Liver (tissue), 9 donors: Measurements from ENCODE around the gene CXCL14. TPM values are rescaled to one million over a fixed set of nuclear protein-coding genes. Genes with fewer than 3 reads are reported as not detected.

Experiments used
- DNase-seq: peaks from one replicate; pipeline ENCODE4 v3.0.0-alpha.2; 2017; ENCODE audit warnings: low spot score
- H3K27ac ChIP-seq, 2 donors: one replicate each; pipeline ENCODE4 v1.7.0; 2013; ENCODE audit warnings: inconsistent platforms in 2 of 2, low read length in 2 of 2, control low read depth in 1 of 2, low read depth in 1 of 2, mild to moderate bottlenecking in 1 of 2
- H3K27me3 ChIP-seq, 4 donors: one replicate each; pipeline versions ENCODE4 v1.6.1 to v1.7.0; 2013; ENCODE audit warnings: low read length in 3 of 4, inconsistent platforms in 1 of 4, mild to moderate bottlenecking in 1 of 4, moderate library complexity in 1 of 4; ENCODE audit not compliant: control insufficient read depth in 4 of 4, insufficient read depth in 4 of 4
- H3K36me3 ChIP-seq, 4 donors: one replicate each; pipeline versions ENCODE4 v1.6.1 to v1.7.0; 2013; ENCODE audit warnings: low read length in 3 of 4, mild to moderate bottlenecking in 3 of 4, low read depth in 1 of 4, moderate library complexity in 1 of 4; ENCODE audit not compliant: control insufficient read depth in 4 of 4, insufficient read depth in 3 of 4
- H3K4me1 ChIP-seq, 4 donors: one replicate each; pipeline versions ENCODE4 v1.6.1 to v1.7.0; 2013; ENCODE audit warnings: low read length in 3 of 4, mild to moderate bottlenecking in 3 of 4, moderate library complexity in 1 of 4; ENCODE audit not compliant: control insufficient read depth in 4 of 4, insufficient read depth in 4 of 4
- H3K4me3 ChIP-seq, 3 donors: one replicate each; pipeline versions ENCODE4 v1.6.1 to v1.7.0; 2013; ENCODE audit warnings: low read length in 3 of 3, control low read depth in 1 of 3, low read depth in 1 of 3, mild to moderate bottlenecking in 1 of 3
- H3K9ac ChIP-seq, 2 donors: one replicate each; pipeline ENCODE4 v1.7.0; 2013; ENCODE audit warnings: low read length in 2 of 2, mild to moderate bottlenecking in 2 of 2, moderate library complexity in 2 of 2, control low read depth in 1 of 2, low read depth in 1 of 2
- H3K9me3 ChIP-seq, 4 donors: one replicate each; pipeline versions ENCODE4 v1.6.1 to v1.7.0; 2013; ENCODE audit warnings: low read length in 3 of 4; ENCODE audit not compliant: control insufficient read depth in 4 of 4
- EGR1 ChIP-seq, 2 donors: IDR thresholded peaks; 2 replicates each; pipeline ENCODE4 v1.6.1; 2016 to 2018; ENCODE audit warnings: antibody characterized with exemption in 2 of 2, low read depth in 2 of 2
- FOXA1 ChIP-seq: IDR thresholded peaks from 2 replicates; pipeline ENCODE4 v1.6.1; 2016; ENCODE audit warnings: antibody characterized with exemption
- HNF4A ChIP-seq, 2 donors: conservative IDR thresholded peaks; 2 replicates each; pipeline ENCODE4 v1.6.1; 2016; ENCODE audit warnings: antibody characterized with exemption in 2 of 2, mild to moderate bottlenecking in 2 of 2
- HNF4G ChIP-seq: IDR thresholded peaks from 2 replicates; pipeline ENCODE4 v1.6.1; 2016; ENCODE audit warnings: antibody characterized with exemption
- NR2F2 ChIP-seq: IDR thresholded peaks from 2 replicates; pipeline ENCODE4 v1.6.1; 2016; ENCODE audit warnings: antibody characterized with exemption
- RAD21 ChIP-seq, 2 donors: IDR thresholded peaks; 2 replicates each; pipeline ENCODE4 v1.6.1; 2016; ENCODE audit warnings: antibody characterized with exemption in 2 of 2, mild to moderate bottlenecking in 2 of 2
- RXRA ChIP-seq, 2 donors: IDR thresholded peaks; 2 replicates each; pipeline ENCODE4 v1.6.1; 2017 to 2018; ENCODE audit warnings: antibody characterized with exemption in 2 of 2, mild to moderate bottlenecking in 1 of 2
- TAF1 ChIP-seq: conservative IDR thresholded peaks from 2 replicates; pipeline ENCODE4 v1.6.1; 2016; ENCODE audit warnings: antibody characterized with exemption, mild to moderate bottlenecking
- WGBS: extraction: QIAGEN DNeasy Blood & Tissue Kit; methylation state at CpG from one replicate; pipeline ENCODE4 v1.1.7; 2013; 5-methylcytosine and 5-hydroxymethylcytosine counted together
- polyA plus RNA-seq, 2 donors: library from polyadenylated mRNA; stranded (reverse) in 1 of 2; unstranded in 1 of 2; fragments of 200-250 nt in 1 of 2; fragments of >200 nt in 1 of 2; fragmentation: Nextera tagmentation in 1 of 2; extraction: Ambion mirVana in 1 of 2; gene quantifications; one replicate each; pipeline versions ENCODE4 v1.2.1 to v1.2.3, GENCODE V29; 2013 to 2015
- total RNA-seq, 2 donors: library from RNA; depleted of rRNA; stranded (reverse); fragments of >200 nt; gene quantifications; one replicate each; pipeline ENCODE4 v1.2.3, GENCODE V29; 2014
- TF ChIP-seq, protein P1 (sequence below): IDR thresholded peaks from 2 replicates; pipeline ENCODE4 v1.6.1; 2016; ENCODE audit warnings: antibody characterized with exemption, mild to moderate bottlenecking
- TF ChIP-seq, protein P2 (sequence below): IDR thresholded peaks from 2 replicates; pipeline ENCODE4 v1.6.1; 2016; ENCODE audit warnings: antibody characterized with exemption
- TF ChIP-seq, protein P3 (sequence below): IDR thresholded peaks from 2 replicates; pipeline ENCODE4 v1.6.1; 2016; ENCODE audit warnings: antibody characterized with exemption
- TF ChIP-seq, protein P4 (sequence below): IDR thresholded peaks from 2 replicates; pipeline ENCODE4 v1.6.1; 2016; ENCODE audit warnings: antibody characterized with exemption
- TF ChIP-seq, protein P5 (sequence below): fragments of 150-350 bp; IDR thresholded peaks from 2 replicates; pipeline ENCODE4 v1.5.1; 2017; ENCODE audit warnings: improper control_type of control experiment, low read depth, low read length; ENCODE audit not compliant: missing input control
- donor health status: healthy.
- donor health status: healthy.
- donor health status: healthy.
- donor health status: healthy.
- donor health status: healthy.

The CXCL14 gene
- total and polyA plus RNA-seq, 4 donors: 2.7 to 13.7 (median 8.3) TPM

DNA sequence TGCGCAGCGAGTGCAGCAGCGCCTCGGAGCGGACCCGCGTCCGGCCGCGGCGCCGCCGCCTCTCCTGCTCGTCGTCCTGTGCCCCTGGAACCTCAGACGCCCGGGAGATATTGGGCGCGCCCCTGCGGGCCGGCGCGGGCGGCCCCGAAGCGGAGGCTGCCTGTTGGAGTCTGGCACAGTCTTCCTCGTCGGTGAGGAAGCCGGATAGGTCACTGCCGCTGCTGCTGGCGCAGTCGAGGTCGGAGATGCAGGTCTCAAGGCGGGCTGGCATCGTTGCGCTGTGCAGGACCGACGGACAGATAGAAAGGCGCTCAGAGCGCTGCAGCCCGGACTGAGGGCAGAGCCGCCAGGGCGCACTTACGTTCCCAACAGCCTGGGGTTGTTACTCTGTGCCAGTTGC, 43.4 kb downstream of the CXCL14 start:
- Histone ChIP-seq H3K9ac (no peak overlapping the region), H3K9me3 (peaks cover 0 to 11% (median 6%) of the 10 kb centered on the region in 4 donors), H3K36me3 (no peaks in the 10 kb centered on the region), H3K27ac (no peak overlapping the region), H3K4me3 (no peak overlapping the region), H3K27me3 (peaks cover 8 to 24% (median 10%) of the 10 kb centered on the region in 4 donors), H3K4me1 (peaks cover 0 to 16% (median 7%) of the 10 kb centered on the region in 4 donors)
- TF ChIP-seq FOXA1 (no peak), RAD21 (IDR thresholded peaks at IDR 0.05) (no peak), RXRA (IDR thresholded peaks at IDR 0.05) (no peak), HNF4A (conservative IDR thresholded peaks at IDR 0.05) (no peak), NR2F2 (no peak), TAF1 (no peak), EGR1 (IDR thresholded peaks at IDR 0.05; ENCODE audit: low read depth in 2 of 2) (no peak)
- TF ChIP-seq, protein P1, sequence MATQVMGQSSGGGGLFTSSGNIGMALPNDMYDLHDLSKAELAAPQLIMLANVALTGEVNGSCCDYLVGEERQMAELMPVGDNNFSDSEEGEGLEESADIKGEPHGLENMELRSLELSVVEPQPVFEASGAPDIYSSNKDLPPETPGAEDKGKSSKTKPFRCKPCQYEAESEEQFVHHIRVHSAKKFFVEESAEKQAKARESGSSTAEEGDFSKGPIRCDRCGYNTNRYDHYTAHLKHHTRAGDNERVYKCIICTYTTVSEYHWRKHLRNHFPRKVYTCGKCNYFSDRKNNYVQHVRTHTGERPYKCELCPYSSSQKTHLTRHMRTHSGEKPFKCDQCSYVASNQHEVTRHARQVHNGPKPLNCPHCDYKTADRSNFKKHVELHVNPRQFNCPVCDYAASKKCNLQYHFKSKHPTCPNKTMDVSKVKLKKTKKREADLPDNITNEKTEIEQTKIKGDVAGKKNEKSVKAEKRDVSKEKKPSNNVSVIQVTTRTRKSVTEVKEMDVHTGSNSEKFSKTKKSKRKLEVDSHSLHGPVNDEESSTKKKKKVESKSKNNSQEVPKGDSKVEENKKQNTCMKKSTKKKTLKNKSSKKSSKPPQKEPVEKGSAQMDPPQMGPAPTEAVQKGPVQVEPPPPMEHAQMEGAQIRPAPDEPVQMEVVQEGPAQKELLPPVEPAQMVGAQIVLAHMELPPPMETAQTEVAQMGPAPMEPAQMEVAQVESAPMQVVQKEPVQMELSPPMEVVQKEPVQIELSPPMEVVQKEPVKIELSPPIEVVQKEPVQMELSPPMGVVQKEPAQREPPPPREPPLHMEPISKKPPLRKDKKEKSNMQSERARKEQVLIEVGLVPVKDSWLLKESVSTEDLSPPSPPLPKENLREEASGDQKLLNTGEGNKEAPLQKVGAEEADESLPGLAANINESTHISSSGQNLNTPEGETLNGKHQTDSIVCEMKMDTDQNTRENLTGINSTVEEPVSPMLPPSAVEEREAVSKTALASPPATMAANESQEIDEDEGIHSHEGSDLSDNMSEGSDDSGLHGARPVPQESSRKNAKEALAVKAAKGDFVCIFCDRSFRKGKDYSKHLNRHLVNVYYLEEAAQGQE: no peak
- TF ChIP-seq, protein P2, sequence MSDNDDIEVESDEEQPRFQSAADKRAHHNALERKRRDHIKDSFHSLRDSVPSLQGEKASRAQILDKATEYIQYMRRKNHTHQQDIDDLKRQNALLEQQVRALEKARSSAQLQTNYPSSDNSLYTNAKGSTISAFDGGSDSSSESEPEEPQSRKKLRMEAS: no peak
- TF ChIP-seq, protein P3, sequence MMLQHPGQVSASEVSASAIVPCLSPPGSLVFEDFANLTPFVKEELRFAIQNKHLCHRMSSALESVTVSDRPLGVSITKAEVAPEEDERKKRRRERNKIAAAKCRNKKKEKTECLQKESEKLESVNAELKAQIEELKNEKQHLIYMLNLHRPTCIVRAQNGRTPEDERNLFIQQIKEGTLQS: no peak
- TF ChIP-seq, protein P4, sequence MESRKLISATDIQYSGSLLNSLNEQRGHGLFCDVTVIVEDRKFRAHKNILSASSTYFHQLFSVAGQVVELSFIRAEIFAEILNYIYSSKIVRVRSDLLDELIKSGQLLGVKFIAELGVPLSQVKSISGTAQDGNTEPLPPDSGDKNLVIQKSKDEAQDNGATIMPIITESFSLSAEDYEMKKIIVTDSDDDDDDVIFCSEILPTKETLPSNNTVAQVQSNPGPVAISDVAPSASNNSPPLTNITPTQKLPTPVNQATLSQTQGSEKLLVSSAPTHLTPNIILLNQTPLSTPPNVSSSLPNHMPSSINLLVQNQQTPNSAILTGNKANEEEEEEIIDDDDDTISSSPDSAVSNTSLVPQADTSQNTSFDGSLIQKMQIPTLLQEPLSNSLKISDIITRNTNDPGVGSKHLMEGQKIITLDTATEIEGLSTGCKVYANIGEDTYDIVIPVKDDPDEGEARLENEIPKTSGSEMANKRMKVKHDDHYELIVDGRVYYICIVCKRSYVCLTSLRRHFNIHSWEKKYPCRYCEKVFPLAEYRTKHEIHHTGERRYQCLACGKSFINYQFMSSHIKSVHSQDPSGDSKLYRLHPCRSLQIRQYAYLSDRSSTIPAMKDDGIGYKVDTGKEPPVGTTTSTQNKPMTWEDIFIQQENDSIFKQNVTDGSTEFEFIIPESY: no peak
- TF ChIP-seq, protein P5, sequence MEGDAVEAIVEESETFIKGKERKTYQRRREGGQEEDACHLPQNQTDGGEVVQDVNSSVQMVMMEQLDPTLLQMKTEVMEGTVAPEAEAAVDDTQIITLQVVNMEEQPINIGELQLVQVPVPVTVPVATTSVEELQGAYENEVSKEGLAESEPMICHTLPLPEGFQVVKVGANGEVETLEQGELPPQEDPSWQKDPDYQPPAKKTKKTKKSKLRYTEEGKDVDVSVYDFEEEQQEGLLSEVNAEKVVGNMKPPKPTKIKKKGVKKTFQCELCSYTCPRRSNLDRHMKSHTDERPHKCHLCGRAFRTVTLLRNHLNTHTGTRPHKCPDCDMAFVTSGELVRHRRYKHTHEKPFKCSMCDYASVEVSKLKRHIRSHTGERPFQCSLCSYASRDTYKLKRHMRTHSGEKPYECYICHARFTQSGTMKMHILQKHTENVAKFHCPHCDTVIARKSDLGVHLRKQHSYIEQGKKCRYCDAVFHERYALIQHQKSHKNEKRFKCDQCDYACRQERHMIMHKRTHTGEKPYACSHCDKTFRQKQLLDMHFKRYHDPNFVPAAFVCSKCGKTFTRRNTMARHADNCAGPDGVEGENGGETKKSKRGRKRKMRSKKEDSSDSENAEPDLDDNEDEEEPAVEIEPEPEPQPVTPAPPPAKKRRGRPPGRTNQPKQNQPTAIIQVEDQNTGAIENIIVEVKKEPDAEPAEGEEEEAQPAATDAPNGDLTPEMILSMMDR: no peak
- WGBS: 2% methylated on average over 44 of the region's 44 CpGs
- no peak for DNase-seq

DNA sequence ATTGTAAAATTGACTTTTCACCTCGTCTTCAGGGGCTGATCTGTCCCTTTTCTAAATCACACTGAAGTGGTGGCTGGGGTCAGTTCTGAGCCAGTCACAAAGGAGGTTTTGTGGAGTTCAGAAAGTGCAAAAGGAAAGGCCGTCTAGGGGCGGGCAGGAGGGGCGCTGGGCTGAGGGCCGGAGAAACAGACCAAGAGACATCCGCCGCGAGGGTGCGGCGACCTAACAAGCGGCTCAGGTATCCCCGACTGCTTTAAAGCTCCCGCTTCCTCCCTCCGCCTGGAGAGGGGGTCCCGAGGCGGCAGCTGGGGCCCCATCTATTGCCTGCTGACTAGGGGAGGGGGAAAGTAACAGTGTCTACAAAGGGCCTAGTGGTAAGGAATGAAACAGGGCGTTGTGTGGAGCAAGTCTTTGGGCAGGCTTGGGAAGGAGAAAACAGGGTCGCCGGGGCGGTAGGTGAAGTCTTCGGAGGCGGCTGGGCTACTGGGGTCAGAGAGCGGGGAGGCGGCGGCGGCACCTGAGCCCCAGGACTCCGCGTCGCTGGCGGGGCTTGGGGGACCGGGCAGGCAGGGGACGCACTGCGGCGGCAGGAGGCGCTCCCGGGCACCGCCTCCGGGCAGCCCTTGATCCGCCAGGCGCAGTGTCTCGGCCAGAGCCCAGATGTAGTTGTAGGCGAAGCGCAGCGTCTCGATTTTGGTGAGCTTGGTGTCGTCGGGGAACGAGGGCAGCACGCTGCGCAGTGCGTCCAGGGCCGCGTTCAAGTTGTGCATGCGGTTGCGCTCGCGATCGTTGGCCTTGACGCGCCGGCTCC, 44.0 kb downstream of the CXCL14 start:
- H3K9me3 ChIP-seq: peaks cover 0 to 11% (median 6%) of the 10 kb centered on the region in 4 donors
- H3K27ac ChIP-seq: no peak overlapping the region
- peaks cover 0 to 16% (median 7%) of the 10 kb centered on the region in 4 donors for H3K4me1 ChIP-seq
- DNase-seq: no peak
- TF ChIP-seq HNF4G (no peak), FOXA1 (no peak)
- TF ChIP-seq, protein P5: no peak
- TF ChIP-seq, protein P2: no peak
- H3K27me3 ChIP-seq: peaks cover 8 to 19% (median 10%) of the 10 kb centered on the region in 4 donors
- H3K4me3 ChIP-seq: no peak overlapping the region
- no peak overlapping the region for H3K9ac ChIP-seq
- no peaks in the 10 kb centered on the region for H3K36me3 ChIP-seq
- 5% methylated on average over 61 of the region's 61 CpGs for WGBS
